WTC11 (cell line): ENCODE measurements around the gene BOLL. TPM values are rescaled to one million over a fixed set of nuclear protein-coding genes. Genes with fewer than 3 reads are reported as not detected.
A peak's percentile ranks its signal among the peaks of the same experiment; 100 is the strongest.
"Not testable (repeated sequence)": the region's sequence is repeated elsewhere in the genome, so short reads cannot be mapped to it uniquely, and the experiment has no call there.

Experiments
- ATAC-seq: fragments of 200-7000 bp; cut with Tn5 transposase; 2 replicates; pipeline ENCODE4 v1.10.0; 2021; ENCODE audit warnings: mild to moderate bottlenecking, moderate library complexity
- CTCF ChIA-PET: fragments of 300-600 bp; sonication (Branson Sonifier 250); formaldehyde crosslinking; loops from one replicate; lab custom pipeline; 2021; ENCODE audit warnings: antibody characterized with exemption; lab: Charles Lee
- POLR2A ChIA-PET: fragments of 350-600 bp; sonication (Branson Sonifier 250); formaldehyde crosslinking; loops from one replicate; lab custom pipeline; 2021; ENCODE audit warnings: antibody characterized with exemption; lab: Charles Lee
- DNase-seq: peaks from one replicate; pipeline ENCODE4 v3.0.0; 2021; ENCODE audit warnings: low spot score
- H3K27ac Mint-ChIP-seq: 2 replicates; pipeline ENCODE4 v1.8.0; 2021; ENCODE audit warnings: mixed read lengths
- H3K27me3 Mint-ChIP-seq: 2 replicates; pipeline ENCODE4 v1.8.0; 2021; ENCODE audit warnings: low read depth, mild to moderate bottlenecking, moderate library complexity, mixed read lengths
- H3K36me3 Mint-ChIP-seq: 2 replicates; pipeline ENCODE4 v1.8.0; 2021; ENCODE audit warnings: mixed read lengths
- H3K4me1 Mint-ChIP-seq: 2 replicates; pipeline ENCODE4 v1.8.0; 2022; ENCODE audit warnings: mixed read lengths
- H3K4me3 Mint-ChIP-seq: 2 replicates; pipeline ENCODE4 v1.8.0; 2021; ENCODE audit warnings: mild to moderate bottlenecking, moderate library complexity, mixed read lengths
- H3K9me3 Mint-ChIP-seq: 2 replicates; pipeline ENCODE4 v1.8.0; 2021; ENCODE audit warnings: mixed read lengths
- ETV6 ChIP-seq: sonication (generic); formaldehyde crosslinking; IDR thresholded peaks from 2 replicates; pipeline ENCODE4 v1.8.1; 2022; ENCODE audit warnings: mild to moderate bottlenecking, missing genetic modification reagents
- HMGA2 ChIP-seq: fragments of 250-450 bp; sonication (Bioruptor Pico); IDR thresholded peaks from 2 replicates; pipeline ENCODE4 v1.4.0; 2021; ENCODE audit warnings: mild to moderate bottlenecking, moderate library complexity
- IRF2 ChIP-seq: sonication (generic); formaldehyde crosslinking; IDR thresholded peaks from 2 replicates; pipeline ENCODE4 v1.8.0; 2022; ENCODE audit warnings: low read depth, missing genetic modification reagents, borderline replicate concordance
- OVOL2 ChIP-seq: fragments of 250-450 bp; sonication (Bioruptor Pico); IDR thresholded peaks from 2 replicates; pipeline ENCODE4 v1.9.0; 2021; ENCODE audit warnings: mild to moderate bottlenecking, borderline replicate concordance
- SMAD4 ChIP-seq: sonication (generic); formaldehyde crosslinking; IDR thresholded peaks from 2 replicates; pipeline ENCODE4 v1.8.0; 2022; ENCODE audit warnings: mild to moderate bottlenecking, missing genetic modification reagents
- ZNF138 ChIP-seq: sonication (generic); formaldehyde crosslinking; conservative IDR thresholded peaks from 2 replicates; pipeline ENCODE4 v1.8.1; 2022; ENCODE audit warnings: mild to moderate bottlenecking, moderate library complexity, missing genetic modification reagents
- ZNF232 ChIP-seq: sonication (generic); formaldehyde crosslinking; IDR thresholded peaks from 2 replicates; pipeline ENCODE4 v1.8.0; 2022; ENCODE audit warnings: mild to moderate bottlenecking, missing genetic modification reagents
- total RNA-seq: library from RNA; stranded (reverse); gene quantifications from 3 replicates; pipeline ENCODE4 v1.2.3, GENCODE V29; 2021
- TF ChIP-seq, protein P1 (sequence below): fragments of 250-450 bp; sonication (Bioruptor Pico); IDR thresholded peaks from 2 replicates; pipeline ENCODE4 v1.9.0; 2021; ENCODE audit warnings: mild to moderate bottlenecking
- TF ChIP-seq, protein P2 (sequence below): sonication (generic); formaldehyde crosslinking; IDR thresholded peaks from 2 replicates; pipeline ENCODE4 v1.8.1; 2023; ENCODE audit warnings: mild to moderate bottlenecking, moderate library complexity, missing genetic modification reagents
- TF ChIP-seq, protein P3 (sequence below): sonication (generic); formaldehyde crosslinking; conservative IDR thresholded peaks from 2 replicates; pipeline ENCODE4 v1.8.1; 2022; ENCODE audit warnings: mild to moderate bottlenecking, missing genetic modification reagents
- TF ChIP-seq, protein P4 (sequence below): sonication (generic); formaldehyde crosslinking; IDR thresholded peaks from 2 replicates; pipeline ENCODE4 v1.8.0; 2023; ENCODE audit warnings: missing genetic modification reagents
- TF ChIP-seq, protein P5 (sequence below): sonication (generic); formaldehyde crosslinking; IDR thresholded peaks from 2 replicates; pipeline ENCODE4 v1.8.1; 2022; ENCODE audit warnings: low read depth, missing genetic modification reagents, borderline replicate concordance
- TF ChIP-seq, protein P6 (sequence below): fragments of 250-450 bp; sonication (Bioruptor Pico); IDR thresholded peaks from 2 replicates; pipeline ENCODE4 v2.1.2; 2022; ENCODE audit warnings: mild to moderate bottlenecking, moderate library complexity
- TF ChIP-seq, protein P7 (sequence below): fragments of 250-450 bp; sonication (Bioruptor Pico); IDR thresholded peaks from 2 replicates; pipeline ENCODE4 v1.9.0; 2021; ENCODE audit warnings: moderate library complexity, mild to moderate bottlenecking, inconsistent platforms, borderline replicate concordance
- TF ChIP-seq, protein P8 (sequence below): sonication (generic); formaldehyde crosslinking; conservative IDR thresholded peaks from 2 replicates; pipeline ENCODE4 v1.8.1; 2023; ENCODE audit warnings: mild to moderate bottlenecking, low read depth, missing genetic modification reagents, moderate library complexity

The BOLL gene
- total RNA-seq, 1 experiment from 2014 or later, result 0.13 TPM

DNA sequence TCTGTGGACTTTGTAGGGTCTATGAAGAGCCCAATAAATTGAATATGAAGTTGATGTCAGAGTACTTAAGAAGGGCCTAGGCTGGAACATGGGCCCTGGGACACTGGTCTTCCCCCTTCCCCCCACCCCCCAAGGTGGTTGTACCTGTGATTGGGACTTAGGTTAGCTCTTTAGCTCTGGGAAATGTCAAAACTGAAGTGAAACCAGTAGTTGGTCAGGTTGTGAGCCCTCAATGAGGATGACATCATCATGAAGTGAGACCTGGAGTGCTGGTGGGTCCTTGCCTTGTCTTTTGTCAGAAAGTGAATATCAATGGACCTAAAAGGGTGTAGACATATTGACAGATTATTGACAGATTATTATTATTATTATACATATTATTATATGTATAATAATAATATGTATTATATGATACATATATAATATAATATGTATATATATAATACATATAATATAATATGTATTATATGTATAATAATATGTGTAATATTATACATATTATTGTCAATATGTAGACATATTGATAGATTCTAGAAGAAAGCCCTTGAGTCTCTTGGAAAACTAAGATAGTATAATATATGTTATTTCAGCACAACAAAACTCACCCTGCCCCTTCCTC, 74.6 kb downstream of the BOLL start:
- POLR2A ChIA-PET, result no interaction called here
- H3K27me3 Mint-ChIP-seq, result no peaks in the 10 kb centered on the region
- no peak overlapping the region for H3K27ac Mint-ChIP-seq
- DNase-seq (no peak), ATAC-seq (no peak)
- H3K36me3 Mint-ChIP-seq, result peaks cover 42% of the 10 kb centered on the region
- TF ChIP-seq HMGA2, result peak; percentile 93
- TF ChIP-seq, protein P1, sequence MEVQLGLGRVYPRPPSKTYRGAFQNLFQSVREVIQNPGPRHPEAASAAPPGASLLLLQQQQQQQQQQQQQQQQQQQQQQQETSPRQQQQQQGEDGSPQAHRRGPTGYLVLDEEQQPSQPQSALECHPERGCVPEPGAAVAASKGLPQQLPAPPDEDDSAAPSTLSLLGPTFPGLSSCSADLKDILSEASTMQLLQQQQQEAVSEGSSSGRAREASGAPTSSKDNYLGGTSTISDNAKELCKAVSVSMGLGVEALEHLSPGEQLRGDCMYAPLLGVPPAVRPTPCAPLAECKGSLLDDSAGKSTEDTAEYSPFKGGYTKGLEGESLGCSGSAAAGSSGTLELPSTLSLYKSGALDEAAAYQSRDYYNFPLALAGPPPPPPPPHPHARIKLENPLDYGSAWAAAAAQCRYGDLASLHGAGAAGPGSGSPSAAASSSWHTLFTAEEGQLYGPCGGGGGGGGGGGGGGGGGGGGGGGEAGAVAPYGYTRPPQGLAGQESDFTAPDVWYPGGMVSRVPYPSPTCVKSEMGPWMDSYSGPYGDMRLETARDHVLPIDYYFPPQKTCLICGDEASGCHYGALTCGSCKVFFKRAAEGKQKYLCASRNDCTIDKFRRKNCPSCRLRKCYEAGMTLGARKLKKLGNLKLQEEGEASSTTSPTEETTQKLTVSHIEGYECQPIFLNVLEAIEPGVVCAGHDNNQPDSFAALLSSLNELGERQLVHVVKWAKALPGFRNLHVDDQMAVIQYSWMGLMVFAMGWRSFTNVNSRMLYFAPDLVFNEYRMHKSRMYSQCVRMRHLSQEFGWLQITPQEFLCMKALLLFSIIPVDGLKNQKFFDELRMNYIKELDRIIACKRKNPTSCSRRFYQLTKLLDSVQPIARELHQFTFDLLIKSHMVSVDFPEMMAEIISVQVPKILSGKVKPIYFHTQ (CRISPR knock-in tag), result no peak
- H3K4me3 Mint-ChIP-seq, result no peak overlapping the region
- H3K9me3 Mint-ChIP-seq, result no peaks in the 10 kb centered on the region
- H3K4me1 Mint-ChIP-seq, result peaks cover 29% of the 10 kb centered on the region
- CTCF ChIA-PET, result no interaction called here

DNA sequence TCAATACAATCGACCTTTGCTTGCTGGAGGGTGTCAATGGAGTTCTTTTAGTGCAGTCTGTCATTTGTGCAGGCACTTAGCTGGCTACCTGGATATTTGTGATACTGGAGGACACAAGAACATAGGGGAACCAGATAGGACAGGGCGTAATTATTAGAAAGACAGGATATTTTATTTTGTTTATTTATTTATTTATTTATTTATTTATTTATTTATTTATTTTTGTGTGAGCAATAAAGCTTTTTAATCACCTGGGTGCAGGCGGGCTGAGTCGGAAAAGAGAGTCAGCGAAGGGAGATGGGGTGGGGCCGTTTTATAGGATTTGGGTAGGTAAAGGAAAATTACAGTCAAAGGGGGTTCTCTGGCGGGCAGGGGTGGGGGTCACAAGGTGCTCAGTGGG, 76.0 kb downstream of the BOLL start:
- H3K9me3 Mint-ChIP-seq, POLR2A ChIA-PET, ATAC-seq, H3K27me3 Mint-ChIP-seq, DNase-seq: not testable (repeated sequence)
- peaks cover 33% of the 10 kb centered on the region for H3K4me1 Mint-ChIP-seq
- peak overlapping the region; percentile 83; the same call in 1 of the 2 replicates for H3K27ac Mint-ChIP-seq
- peaks cover 35% of the 10 kb centered on the region for H3K36me3 Mint-ChIP-seq
- CTCF ChIA-PET, result interaction anchor here (0.7 to 0.8 kb wide), 2 partner anchors 9 to 13 kb away, joined by 3 to 5 read pairs; no protein-coding TSS in a partner anchor
- peak overlapping the region; percentile 84 for H3K4me3 Mint-ChIP-seq

DNA sequence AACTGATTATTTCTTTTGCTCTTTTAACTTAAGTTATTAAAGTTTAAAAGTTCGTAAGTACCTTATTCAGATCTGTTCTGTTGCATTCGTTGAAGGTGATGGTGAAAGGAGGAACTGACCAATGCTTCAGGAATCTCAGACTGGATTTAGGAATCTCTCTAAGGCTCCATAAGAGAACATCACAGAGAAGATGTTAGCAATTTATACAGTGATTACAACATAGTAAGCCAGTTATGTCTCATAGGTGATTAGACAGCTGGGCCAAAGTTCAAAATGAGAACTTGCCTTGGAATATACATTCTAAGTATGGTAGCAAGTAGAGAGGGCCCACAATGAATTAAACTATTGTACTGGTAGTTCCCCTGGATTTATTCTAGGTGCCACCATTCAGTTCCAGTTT, 76.8 kb downstream of the BOLL start:
- H3K4me3 Mint-ChIP-seq, result peak overlapping the region; percentile 84
- H3K9me3 Mint-ChIP-seq, result no peaks in the 10 kb centered on the region
- TF ChIP-seq ZNF232 (CRISPR knock-in tag), result no peak
- TF ChIP-seq SMAD4 (CRISPR knock-in tag), result no peak
- TF ChIP-seq ZNF138 (CRISPR knock-in tag), result no peak
- no peak for TF ChIP-seq OVOL2 (CRISPR knock-in tag)
- TF ChIP-seq, protein P2, sequence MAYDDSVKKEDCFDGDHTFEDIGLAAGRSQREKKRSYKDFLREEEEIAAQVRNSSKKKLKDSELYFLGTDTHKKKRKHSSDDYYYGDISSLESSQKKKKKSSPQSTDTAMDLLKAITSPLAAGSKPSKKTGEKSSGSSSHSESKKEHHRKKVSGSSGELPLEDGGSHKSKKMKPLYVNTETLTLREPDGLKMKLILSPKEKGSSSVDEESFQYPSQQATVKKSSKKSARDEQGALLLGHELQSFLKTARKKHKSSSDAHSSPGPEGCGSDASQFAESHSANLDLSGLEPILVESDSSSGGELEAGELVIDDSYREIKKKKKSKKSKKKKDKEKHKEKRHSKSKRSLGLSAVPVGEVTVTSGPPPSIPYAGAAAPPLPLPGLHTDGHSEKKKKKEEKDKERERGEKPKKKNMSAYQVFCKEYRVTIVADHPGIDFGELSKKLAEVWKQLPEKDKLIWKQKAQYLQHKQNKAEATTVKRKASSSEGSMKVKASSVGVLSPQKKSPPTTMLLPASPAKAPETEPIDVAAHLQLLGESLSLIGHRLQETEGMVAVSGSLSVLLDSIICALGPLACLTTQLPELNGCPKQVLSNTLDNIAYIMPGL (CRISPR knock-in tag), result no peak
- TF ChIP-seq, protein P3, sequence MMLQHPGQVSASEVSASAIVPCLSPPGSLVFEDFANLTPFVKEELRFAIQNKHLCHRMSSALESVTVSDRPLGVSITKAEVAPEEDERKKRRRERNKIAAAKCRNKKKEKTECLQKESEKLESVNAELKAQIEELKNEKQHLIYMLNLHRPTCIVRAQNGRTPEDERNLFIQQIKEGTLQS (CRISPR knock-in tag), result no peak
- TF ChIP-seq ETV6 (CRISPR knock-in tag), result no peak
- TF ChIP-seq, protein P4, sequence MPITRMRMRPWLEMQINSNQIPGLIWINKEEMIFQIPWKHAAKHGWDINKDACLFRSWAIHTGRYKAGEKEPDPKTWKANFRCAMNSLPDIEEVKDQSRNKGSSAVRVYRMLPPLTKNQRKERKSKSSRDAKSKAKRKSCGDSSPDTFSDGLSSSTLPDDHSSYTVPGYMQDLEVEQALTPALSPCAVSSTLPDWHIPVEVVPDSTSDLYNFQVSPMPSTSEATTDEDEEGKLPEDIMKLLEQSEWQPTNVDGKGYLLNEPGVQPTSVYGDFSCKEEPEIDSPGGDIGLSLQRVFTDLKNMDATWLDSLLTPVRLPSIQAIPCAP (CRISPR knock-in tag), result no peak
- TF ChIP-seq IRF2 (CRISPR knock-in tag), result no peak
- TF ChIP-seq, protein P5, sequence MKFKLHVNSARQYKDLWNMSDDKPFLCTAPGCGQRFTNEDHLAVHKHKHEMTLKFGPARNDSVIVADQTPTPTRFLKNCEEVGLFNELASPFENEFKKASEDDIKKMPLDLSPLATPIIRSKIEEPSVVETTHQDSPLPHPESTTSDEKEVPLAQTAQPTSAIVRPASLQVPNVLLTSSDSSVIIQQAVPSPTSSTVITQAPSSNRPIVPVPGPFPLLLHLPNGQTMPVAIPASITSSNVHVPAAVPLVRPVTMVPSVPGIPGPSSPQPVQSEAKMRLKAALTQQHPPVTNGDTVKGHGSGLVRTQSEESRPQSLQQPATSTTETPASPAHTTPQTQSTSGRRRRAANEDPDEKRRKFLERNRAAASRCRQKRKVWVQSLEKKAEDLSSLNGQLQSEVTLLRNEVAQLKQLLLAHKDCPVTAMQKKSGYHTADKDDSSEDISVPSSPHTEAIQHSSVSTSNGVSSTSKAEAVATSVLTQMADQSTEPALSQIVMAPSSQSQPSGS (CRISPR knock-in tag), result no peak
- TF ChIP-seq, protein P6, sequence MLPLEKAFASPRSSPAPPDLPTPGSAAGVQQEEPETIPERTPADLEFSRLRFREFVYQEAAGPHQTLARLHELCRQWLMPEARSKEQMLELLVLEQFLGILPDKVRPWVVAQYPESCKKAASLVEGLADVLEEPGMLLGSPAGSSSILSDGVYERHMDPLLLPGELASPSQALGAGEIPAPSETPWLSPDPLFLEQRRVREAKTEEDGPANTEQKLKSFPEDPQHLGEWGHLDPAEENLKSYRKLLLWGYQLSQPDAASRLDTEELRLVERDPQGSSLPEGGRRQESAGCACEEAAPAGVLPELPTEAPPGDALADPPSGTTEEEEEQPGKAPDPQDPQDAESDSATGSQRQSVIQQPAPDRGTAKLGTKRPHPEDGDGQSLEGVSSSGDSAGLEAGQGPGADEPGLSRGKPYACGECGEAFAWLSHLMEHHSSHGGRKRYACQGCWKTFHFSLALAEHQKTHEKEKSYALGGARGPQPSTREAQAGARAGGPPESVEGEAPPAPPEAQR, result no peak
- TF ChIP-seq, protein P7, sequence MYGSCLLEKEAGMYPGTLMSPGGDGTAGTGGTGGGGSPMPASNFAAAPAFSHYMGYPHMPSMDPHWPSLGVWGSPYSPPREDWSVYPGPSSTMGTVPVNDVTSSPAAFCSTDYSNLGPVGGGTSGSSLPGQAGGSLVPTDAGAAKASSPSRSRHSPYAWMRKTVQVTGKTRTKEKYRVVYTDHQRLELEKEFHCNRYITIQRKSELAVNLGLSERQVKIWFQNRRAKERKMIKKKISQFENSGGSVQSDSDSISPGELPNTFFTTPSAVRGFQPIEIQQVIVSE (CRISPR knock-in tag), result no peak
- TF ChIP-seq, protein P8, sequence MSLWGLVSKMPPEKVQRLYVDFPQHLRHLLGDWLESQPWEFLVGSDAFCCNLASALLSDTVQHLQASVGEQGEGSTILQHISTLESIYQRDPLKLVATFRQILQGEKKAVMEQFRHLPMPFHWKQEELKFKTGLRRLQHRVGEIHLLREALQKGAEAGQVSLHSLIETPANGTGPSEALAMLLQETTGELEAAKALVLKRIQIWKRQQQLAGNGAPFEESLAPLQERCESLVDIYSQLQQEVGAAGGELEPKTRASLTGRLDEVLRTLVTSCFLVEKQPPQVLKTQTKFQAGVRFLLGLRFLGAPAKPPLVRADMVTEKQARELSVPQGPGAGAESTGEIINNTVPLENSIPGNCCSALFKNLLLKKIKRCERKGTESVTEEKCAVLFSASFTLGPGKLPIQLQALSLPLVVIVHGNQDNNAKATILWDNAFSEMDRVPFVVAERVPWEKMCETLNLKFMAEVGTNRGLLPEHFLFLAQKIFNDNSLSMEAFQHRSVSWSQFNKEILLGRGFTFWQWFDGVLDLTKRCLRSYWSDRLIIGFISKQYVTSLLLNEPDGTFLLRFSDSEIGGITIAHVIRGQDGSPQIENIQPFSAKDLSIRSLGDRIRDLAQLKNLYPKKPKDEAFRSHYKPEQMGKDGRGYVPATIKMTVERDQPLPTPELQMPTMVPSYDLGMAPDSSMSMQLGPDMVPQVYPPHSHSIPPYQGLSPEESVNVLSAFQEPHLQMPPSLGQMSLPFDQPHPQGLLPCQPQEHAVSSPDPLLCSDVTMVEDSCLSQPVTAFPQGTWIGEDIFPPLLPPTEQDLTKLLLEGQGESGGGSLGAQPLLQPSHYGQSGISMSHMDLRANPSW (CRISPR knock-in tag), result no peak
- no peak overlapping the region; the same call in 1 of the 2 replicates for H3K27ac Mint-ChIP-seq
- ChIA-PET POLR2A (no interaction called here), CTCF (no interaction called here)
- H3K27me3 Mint-ChIP-seq, result no peaks in the 10 kb centered on the region
- H3K36me3 Mint-ChIP-seq, result peaks cover 31% of the 10 kb centered on the region
- no peak for DNase-seq
- no peak for ATAC-seq
- peaks cover 39% of the 10 kb centered on the region for H3K4me1 Mint-ChIP-seq
